CD4-positive, alpha-beta T cell treated with Interleukin-4 for 4 hours (primary cell): ENCODE measurements around the gene SRSF3.
"Not testable (repeated sequence)": the region's sequence is repeated elsewhere in the genome, so short reads cannot be mapped to it uniquely, and the experiment has no call there.

Source experiments
- DNase-seq: peaks from one replicate; pipeline ENCODE4 v3.0.0-alpha.2; 2020

SRSF3 gene

GRCh38 chr6:36594029-36594815, at the start of gene SRSF3:
Gene SRSF3 (plus strand): TSS chr6:36594362. CDS start chr6:36596763, 2,401 bp downstream.
- peak; percentile 98 for DNase-seq

DNA sequence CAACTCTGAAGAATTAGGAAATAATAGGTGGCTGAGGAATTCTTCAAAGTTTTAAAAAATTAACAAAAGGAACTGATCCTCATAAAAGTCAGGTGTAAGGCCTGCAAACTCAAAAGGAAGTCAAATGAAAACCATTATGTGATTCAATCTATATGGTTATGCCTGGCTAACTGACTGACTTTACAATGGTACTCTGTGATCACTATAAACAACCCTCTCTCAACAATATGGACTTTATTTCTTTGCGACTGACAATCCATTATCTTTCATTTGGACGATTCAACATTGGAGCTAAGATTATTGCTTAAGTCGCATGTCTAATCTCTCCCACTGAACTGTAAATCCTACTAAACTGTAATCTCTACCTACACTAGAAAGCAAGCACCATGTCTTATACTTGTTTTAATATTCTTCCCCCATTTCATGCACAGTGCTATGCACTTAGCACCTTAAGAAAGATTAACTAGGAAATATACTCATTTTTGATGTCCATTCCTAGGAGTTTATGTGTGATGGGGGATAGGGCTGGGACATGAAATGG, 48.3 kb upstream of the SRSF3 start:
- no peak for DNase-seq

DNA sequence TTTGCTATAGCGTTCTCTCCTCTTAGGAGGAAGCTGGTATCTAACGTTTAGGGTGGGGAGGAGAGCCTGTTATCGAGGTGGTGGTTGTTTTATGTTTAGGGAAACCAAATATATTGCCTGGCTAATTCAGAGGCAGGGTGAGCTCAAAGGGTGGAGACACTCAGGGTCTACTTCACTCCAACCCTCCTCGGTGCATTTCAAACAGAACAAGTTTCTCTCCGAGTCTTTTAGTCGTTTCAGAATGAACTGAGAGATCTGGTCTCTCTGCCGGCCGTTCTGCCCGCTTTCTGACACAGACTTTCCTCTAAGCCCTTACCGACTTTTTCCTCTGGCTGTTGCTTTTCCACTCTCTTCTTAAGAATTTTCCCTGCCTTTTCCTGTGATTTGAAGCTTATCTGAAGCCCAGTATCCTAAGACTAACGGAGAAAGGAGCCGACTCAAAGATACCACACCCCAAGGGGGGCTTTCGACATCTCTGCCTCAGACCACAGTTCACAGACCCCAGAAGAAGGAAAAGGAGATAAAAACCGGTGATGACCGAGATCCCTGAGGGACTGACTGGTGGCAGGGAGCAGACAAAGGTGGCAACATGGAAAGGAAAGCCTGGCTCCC, 47.7 kb upstream of the SRSF3 start:
- DNase-seq, result peak; percentile 43

- peak; percentile 90 for DNase-seq
Observed at GRCh38 chr6:36546920-36547645, 47.1 kb upstream of the SRSF3 start, which contains the start of gene STK38. Gene STK38 (minus strand): TSS chr6:36547479. CDS start chr6:36540202, 7,277 bp downstream.

- peak; percentile 15 for DNase-seq
Observed at GRCh38 chr6:36547646-36548400, 46.3 kb upstream of the SRSF3 start.

- no peak for DNase-seq
Observed at GRCh38 chr6:36548401-36548743, 45.8 kb upstream of the SRSF3 start.

DNA sequence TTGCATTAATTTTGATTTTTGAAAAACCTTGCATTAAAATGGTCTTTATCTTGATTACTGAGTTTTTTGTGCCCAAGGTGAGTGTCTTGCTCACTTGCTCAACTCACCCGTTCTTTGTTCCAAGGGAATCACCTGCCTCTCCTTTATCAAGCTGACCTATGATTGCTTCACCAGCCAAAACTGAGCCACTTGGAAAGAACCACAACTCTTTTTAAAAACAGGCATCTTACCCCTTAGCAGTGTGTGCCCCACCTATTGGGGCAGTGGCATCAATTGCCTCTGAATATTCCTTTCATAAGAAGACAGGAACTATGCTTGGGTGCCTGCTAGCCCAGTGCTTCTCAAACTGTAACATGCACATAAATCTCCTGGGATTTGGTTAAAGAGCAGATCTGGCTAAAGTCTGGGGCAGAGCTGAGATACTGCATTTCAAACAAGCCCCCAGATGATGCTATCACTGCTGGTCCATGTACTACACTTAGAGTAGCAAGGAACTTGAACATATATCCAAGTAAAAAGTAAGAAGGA, 43.6 kb upstream of the SRSF3 start:
- DNase-seq, result no peak

DNA sequence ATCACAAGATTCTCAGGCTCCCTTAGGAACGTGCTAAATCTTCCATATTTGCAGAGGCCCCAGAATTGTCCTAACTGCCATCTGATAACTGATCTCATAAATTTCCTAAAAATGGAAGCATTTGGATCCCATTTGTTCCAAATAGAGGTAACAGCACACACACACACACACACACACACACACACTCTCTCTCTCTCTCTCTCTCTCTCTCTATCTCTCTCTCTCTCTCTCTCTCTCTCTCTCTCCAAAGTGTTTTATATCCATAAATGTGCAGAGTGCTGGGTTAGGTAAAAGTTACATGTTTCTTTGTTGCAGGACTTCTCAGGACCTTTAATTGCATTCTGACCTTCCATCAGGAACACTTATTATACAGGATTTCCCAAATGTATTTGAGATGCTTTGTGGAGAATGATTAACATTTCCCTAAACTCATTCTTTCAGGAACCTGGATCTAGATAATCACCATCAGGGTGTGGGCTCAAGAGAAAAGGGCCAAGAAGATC, 38.4 kb upstream of the SRSF3 start:
- no peak for DNase-seq

DNA sequence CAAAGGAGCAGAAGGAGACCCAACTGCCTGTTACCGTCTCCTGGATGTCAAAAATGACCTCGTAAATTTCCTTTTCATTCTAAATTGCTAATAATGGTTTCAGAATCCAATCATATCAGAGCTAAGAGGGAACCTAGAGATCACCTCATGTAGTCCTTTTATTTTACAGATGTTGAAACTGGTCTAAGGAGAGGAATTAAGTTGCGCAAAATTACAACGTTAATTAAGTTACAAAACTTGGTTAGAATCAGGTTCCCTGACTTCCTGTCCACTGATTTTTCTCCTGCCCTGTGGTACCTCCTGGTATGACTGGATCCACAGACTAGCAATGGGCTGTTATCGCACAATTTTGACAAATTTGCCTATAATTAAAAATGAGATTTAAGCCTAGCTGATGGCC, 37.9 kb upstream of the SRSF3 start:
- no peak for DNase-seq

- no peak for DNase-seq
Observed at GRCh38 chr6:36559011-36559793, 35.0 kb upstream of the SRSF3 start.

- DNase-seq, result no peak
Observed at GRCh38 chr6:36560822-36561221, 33.3 kb upstream of the SRSF3 start.

DNA sequence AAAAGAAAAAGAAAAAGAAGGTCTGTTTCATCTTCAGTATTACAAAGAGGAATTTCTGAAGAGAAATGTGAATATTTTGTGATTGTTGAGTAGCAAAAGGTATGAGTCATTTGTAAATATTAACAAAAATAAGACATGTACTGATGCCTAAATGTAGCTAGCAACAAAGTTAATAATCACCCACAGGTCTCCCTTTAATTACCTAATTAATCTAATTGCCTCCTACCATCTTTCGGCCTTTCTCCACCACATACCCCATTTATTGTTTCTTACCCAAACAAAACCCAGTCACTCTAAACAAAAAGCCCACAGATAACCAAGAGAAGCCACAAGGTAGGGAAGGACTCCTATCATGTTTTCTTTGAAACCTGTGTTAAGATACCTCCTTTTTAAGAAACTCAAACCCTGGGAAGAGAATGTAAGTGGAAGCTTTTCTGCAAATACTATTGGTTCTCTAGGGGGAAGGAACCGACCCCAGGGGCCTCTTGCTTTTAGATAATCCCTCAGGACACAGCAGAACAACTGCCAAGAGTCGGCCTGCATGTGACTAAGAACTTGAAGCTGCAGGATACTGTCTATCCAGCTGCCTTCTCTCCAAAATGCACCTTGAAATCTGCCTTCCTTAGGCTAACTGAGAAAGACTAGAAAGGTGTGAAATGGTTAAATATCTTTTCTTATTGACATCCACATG, 30.8 kb upstream of the SRSF3 start:
- no peak for DNase-seq

GRCh38 chr6:36563928-36564284, 30.3 kb upstream of the SRSF3 start:
- no peak for DNase-seq

GRCh38 chr6:36566418-36566905, 27.7 kb upstream of the SRSF3 start:
- no peak for DNase-seq

- DNase-seq, result no peak
Observed at GRCh38 chr6:36570264-36570663, 23.9 kb upstream of the SRSF3 start.

- DNase-seq, result no peak
Observed at GRCh38 chr6:36571122-36572043, 22.8 kb upstream of the SRSF3 start.

- not testable (repeated sequence) for DNase-seq
Observed at GRCh38 chr6:36572353-36573311, 21.5 kb upstream of the SRSF3 start.

GRCh38 chr6:36574679-36575078, 19.5 kb upstream of the SRSF3 start:
- DNase-seq, result no peak
